HCT116 (cell line): ENCODE measurements around the gene HECW1. TPM values are rescaled to one million over a fixed set of nuclear protein-coding genes. Genes with fewer than 3 reads are reported as not detected.

Source experiments
- ATAC-seq: fragments of 200-7000 bp; cut with Tn5 transposase; 2 replicates; pipeline ENCODE4 v1.9.1; 2020; ENCODE audit warnings: mild to moderate bottlenecking, moderate library complexity
- BruUV-seq: library from RNA; stranded (reverse); fragments of 400-500 nt; replicated peaks from 2 replicates; lab custom pipeline; 2021; lab: Mats Ljungman, UMichigan
- CTCF ChIA-PET: fragments of 300-600 bp; sonication (Branson Sonifier 250); formaldehyde crosslinking; loops from one replicate; lab custom pipeline; 2021; ENCODE audit warnings: antibody characterized with exemption; lab: Charles Lee
- POLR2A ChIA-PET: fragments of 300-600, 350-600 bp; sonication (Branson Sonifier 250); formaldehyde crosslinking; loops from one replicate; lab custom pipeline; 2021; ENCODE audit warnings: antibody characterized with exemption; lab: Charles Lee
- RAD21 ChIA-PET, 2 experiments: fragments of 300-600 bp; sonication (Branson Sonifier 250); formaldehyde crosslinking; loops; one replicate each; lab custom pipeline; 2023; ENCODE audit warnings: low total read pairs in 2 of 2; ENCODE audit not compliant: uncharacterized antibody in 2 of 2, unreplicated experiment in 2 of 2, low non-redundant PET in 1 of 2; lab: Charles Lee
- DNase-seq: peaks from one replicate; pipeline ENCODE4 v3.0.0-alpha.2; 2010; ENCODE audit warnings: low read depth, low spot score
- H2AFZ ChIP-seq: fragments of 200-600 bp; shearing (Covaris generic), sonication (generic); 2 replicates; pipeline ENCODE4 v1.6.1; 2017; ENCODE audit warnings: low read depth, mixed run types, mixed read lengths, antibody characterized with exemption, low read length; ENCODE audit not compliant: poor library complexity, severe bottlenecking
- H3K27ac ChIP-seq: 2 replicates; pipeline ENCODE4 v1.5.1; 2012; ENCODE audit warnings: low read depth, low read length
- H3K27me3 ChIP-seq: fragments of 200-600 bp; sonication (generic); 2 replicates; pipeline ENCODE4 v1.6.1; 2016; ENCODE audit warnings: mixed run types, low read length, mixed read lengths; ENCODE audit not compliant: insufficient read depth
- H3K36me3 ChIP-seq, 2 experiments: fragments of 200-500 bp in 1 of 2; fragments of 200-600 bp in 1 of 2; sonication (Bioruptor generic) in 1 of 2; sonication (generic) in 1 of 2; 2 replicates each; pipeline versions ENCODE4 v1.5.1 to v1.6.1; 2014 to 2016; ENCODE audit warnings: low read length in 2 of 2, inconsistent platforms in 1 of 2, mixed read lengths in 1 of 2, mixed run types in 1 of 2; ENCODE audit not compliant: insufficient read depth in 2 of 2, control insufficient read depth in 1 of 2
- H3K4me1 ChIP-seq, 2 experiments: fragments of 200-600 bp in 1 of 2; sonication (generic) in 1 of 2; 2 replicates each; pipeline versions ENCODE4 v1.5.1 to v1.6.1; 2012 to 2017; ENCODE audit warnings: low read length in 2 of 2, inconsistent platforms in 1 of 2, mild to moderate bottlenecking in 1 of 2, mixed read lengths in 1 of 2, mixed run types in 1 of 2, moderate library complexity in 1 of 2; ENCODE audit not compliant: insufficient read depth in 2 of 2, control insufficient read depth in 1 of 2
- H3K4me2 ChIP-seq: fragments of 200-600 bp; sonication (generic); 2 replicates; pipeline ENCODE4 v1.6.1; 2017; ENCODE audit warnings: mixed run types, low read length, mixed read lengths
- H3K4me3 ChIP-seq, 2 experiments: fragments of 200-600 bp in 1 of 2; sonication (generic) in 1 of 2; replicated peaks in 1 of 2; 2 replicates each; pipeline ENCODE4 v1.5.1; 2011 to 2016; ENCODE audit warnings: low read length in 2 of 2, control low read depth in 1 of 2, low read depth in 1 of 2, mild to moderate bottlenecking in 1 of 2, mixed read lengths in 1 of 2, mixed run types in 1 of 2
- H3K79me2 ChIP-seq: fragments of 200-600 bp; sonication (generic); 2 replicates; pipeline ENCODE4 v1.6.1; 2017; ENCODE audit warnings: mild to moderate bottlenecking, mixed run types, low read length, moderate library complexity, mixed read lengths; ENCODE audit not compliant: insufficient read depth
- H3K9ac ChIP-seq: fragments of 200-600 bp; sonication (generic); 2 replicates; pipeline ENCODE4 v1.6.1; 2016; ENCODE audit warnings: low read length, mixed read lengths
- H3K9me2 ChIP-seq: fragments of 200-600 bp; sonication (generic), shearing (Covaris generic); 2 replicates; pipeline ENCODE4 v1.6.1; 2017; ENCODE audit warnings: mixed run types, mild to moderate bottlenecking, moderate library complexity; ENCODE audit not compliant: insufficient read depth
- H3K9me3 ChIP-seq, 2 experiments: fragments of 200-500 bp in 1 of 2; fragments of 200-600 bp in 1 of 2; sonication (Bioruptor generic) in 1 of 2; sonication (generic) in 1 of 2; 2 replicates each; pipeline ENCODE4 v1.6.1; 2014 to 2017; ENCODE audit warnings: low read length in 2 of 2, mixed read lengths in 2 of 2, inconsistent platforms in 1 of 2, low read depth in 1 of 2, mild to moderate bottlenecking in 1 of 2, mixed run types in 1 of 2, moderate library complexity in 1 of 2; ENCODE audit not compliant: control insufficient read depth in 1 of 2, insufficient read depth in 1 of 2
- H4K20me1 ChIP-seq: fragments of 200-600 bp; sonication (generic), shearing (Covaris generic); 2 replicates; pipeline ENCODE4 v1.6.1; 2017; ENCODE audit warnings: mixed run types, mild to moderate bottlenecking, moderate library complexity; ENCODE audit not compliant: insufficient read depth
- CBX3 ChIP-seq: IDR thresholded peaks from 2 replicates; pipeline ENCODE4 v1.6.1; 2012; ENCODE audit warnings: low read depth
- EGR1 ChIP-seq: IDR thresholded peaks from 2 replicates; pipeline ENCODE4 v1.6.1; 2012; ENCODE audit warnings: low read depth
- POLR2AphosphoS5 ChIP-seq: IDR thresholded peaks from 2 replicates; pipeline ENCODE4 v1.6.1; 2011; ENCODE audit warnings: mild to moderate bottlenecking, low read depth, low read length, moderate library complexity
- TCF7L2 ChIP-seq: IDR thresholded peaks from 2 replicates; pipeline ENCODE4 v1.7.0; 2011; ENCODE audit warnings: borderline replicate concordance, inconsistent platforms; ENCODE audit not compliant: insufficient read depth, insufficient read length; ENCODE audit errors: extremely low read depth
- ZFX ChIP-seq: fragments of 450-650 bp; IDR thresholded peaks from 2 replicates; pipeline ENCODE4 v1.6.1; 2017
- ZNF274 ChIP-seq: fragments of 200-500 bp; sonication (Bioruptor generic); IDR thresholded peaks from 2 replicates; pipeline ENCODE4 v1.6.1; 2014; ENCODE audit warnings: mild to moderate bottlenecking, low read depth, low read length, inconsistent platforms
- intact Hi-C: fragments of 100-400 bp; cut with micrococcal nuclease; formaldehyde crosslinking; loops from 2 replicates; pipeline ENCODE4 v1.10.0; 2022
- total RNA-seq: library from RNA; stranded (reverse); gene quantifications from one replicate; pipeline ENCODE4 v1.2.1, GENCODE V29; 2021; ENCODE audit not compliant: unreplicated experiment
- TF ChIP-seq, protein P1 (sequence below): IDR thresholded peaks from 2 replicates; pipeline ENCODE4 v1.6.1; 2012

Gene HECW1
- total RNA-seq, 1 experiment from 2014 or later = 5.6 TPM

DNA sequence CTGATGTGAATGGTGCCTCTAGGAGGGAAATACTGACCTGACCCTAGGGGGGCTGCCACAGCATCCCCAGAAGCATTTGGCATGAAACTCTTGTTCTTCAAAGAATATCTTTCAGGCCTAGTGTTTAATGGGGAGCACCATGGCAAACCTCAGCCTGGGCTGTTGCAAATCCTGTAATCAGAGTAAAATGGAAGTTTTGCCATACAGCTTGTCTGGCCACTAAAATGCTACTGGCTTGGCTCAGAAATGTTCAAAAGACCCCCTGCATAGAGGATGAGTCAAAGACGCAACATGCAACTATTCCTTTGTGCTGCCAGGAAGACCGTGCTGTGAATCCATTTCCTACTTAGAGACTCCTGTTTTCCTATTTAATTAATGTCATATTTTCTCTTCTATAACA lies 26.7 kb downstream of the HECW1 start:
- H3K4me2 ChIP-seq = no peak overlapping the region
- no peaks in the 10 kb centered on the region for H3K9me3 ChIP-seq
- H3K79me2 ChIP-seq = no peaks in the 10 kb centered on the region
- intact Hi-C loops = no loop called here
- no peak overlapping the region for H3K4me3 ChIP-seq
- no peak overlapping the region for H3K9ac ChIP-seq
- BruUV-seq = no TSS peak
- RAD21 ChIA-PET = no interaction called here
- no peaks in the 10 kb centered on the region for H4K20me1 ChIP-seq
- H3K4me1 ChIP-seq = peaks cover 21 to 38% of the 10 kb centered on the region in 2 experiments
- no peak overlapping the region for H3K27ac ChIP-seq
- TF ChIP-seq EGR1 (no peak), POLR2AphosphoS5 (no peak), TCF7L2 (no peak)
- TF ChIP-seq, protein P1, sequence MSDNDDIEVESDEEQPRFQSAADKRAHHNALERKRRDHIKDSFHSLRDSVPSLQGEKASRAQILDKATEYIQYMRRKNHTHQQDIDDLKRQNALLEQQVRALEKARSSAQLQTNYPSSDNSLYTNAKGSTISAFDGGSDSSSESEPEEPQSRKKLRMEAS = no peak
- POLR2A ChIA-PET = no interaction called here
- no peaks in the 10 kb centered on the region for H3K27me3 ChIP-seq
- no peak overlapping the region for H2AFZ ChIP-seq
- CTCF ChIA-PET = no interaction called here
- ATAC-seq (no peak), DNase-seq (no peak)
- no peaks in the 10 kb centered on the region for H3K9me2 ChIP-seq
- no peaks in the 10 kb centered on the region for H3K36me3 ChIP-seq

DNA sequence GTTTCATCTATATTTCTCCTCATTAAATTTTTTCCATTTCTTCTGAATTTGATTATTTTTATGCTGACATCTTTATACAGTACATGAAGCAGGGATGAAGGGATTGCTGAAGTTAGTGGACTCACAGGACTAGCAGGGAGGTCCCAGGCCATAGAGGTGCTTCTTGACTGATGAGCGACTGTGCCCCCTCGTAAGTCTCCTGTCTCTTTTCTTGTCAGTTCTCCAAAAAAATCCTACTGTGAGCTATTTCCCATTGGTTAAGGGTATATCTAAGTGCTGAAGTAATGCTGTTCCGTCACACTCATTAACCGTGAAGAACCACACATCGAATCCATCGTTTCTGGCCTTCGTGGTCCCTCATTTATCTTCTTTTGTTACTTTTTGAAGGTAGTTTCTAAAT lies 27.7 kb downstream of the HECW1 start:
- ATAC-seq (no peak), DNase-seq (no peak)
- intact Hi-C loops = no loop called here
- no TSS peak for BruUV-seq
- Histone ChIP-seq H3K36me3 (no peaks in the 10 kb centered on the region), H3K9me3 (no peaks in the 10 kb centered on the region), H2AFZ (no peak overlapping the region), H3K4me3 (no peak overlapping the region), H4K20me1 (no peaks in the 10 kb centered on the region), H3K79me2 (no peaks in the 10 kb centered on the region), H3K9ac (no peak overlapping the region), H3K4me1 (peaks cover 16 to 32% of the 10 kb centered on the region in 2 experiments), H3K27me3 (no peaks in the 10 kb centered on the region), H3K27ac (no peak overlapping the region), H3K4me2 (no peak overlapping the region), H3K9me2 (no peaks in the 10 kb centered on the region)
- ChIA-PET POLR2A (no interaction called here), CTCF (no interaction called here), RAD21 (no interaction called here)
- TF ChIP-seq CBX3 (no peak), EGR1 (no peak), ZNF274 (no peak), ZFX (no peak)
